ENCODE results near the gene RXRA.

Gene RXRA

DNA sequence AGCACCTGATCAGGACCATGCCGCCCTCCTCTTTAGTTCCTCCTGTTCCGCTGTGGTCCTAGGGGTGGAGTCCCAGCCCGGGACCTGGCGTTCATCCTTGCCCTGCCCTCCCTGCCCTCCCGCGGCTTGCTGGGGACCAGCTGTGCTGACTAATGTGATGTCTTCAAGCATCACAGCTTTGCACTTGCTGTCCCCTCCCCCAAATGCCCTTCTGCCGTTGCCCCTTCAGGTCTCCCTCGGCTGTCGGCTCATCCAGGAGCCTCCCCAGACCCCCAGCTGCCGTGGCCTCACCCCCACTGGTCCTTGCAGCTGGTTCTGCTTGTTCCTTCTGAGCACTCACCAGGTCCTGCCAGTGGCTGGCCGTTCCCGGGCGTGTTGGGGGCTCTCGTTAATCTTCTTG, 19.9 kb downstream of the RXRA start:
- Histone ChIP-seq H3K4me1 (ENCODE audit: control insufficient read depth, insufficient read depth, low read length) (no peaks in the 10 kb centered on the region), H3K36me3 (ENCODE audit: control insufficient read depth in 2 of 2, insufficient read depth in 1 of 2, low read length in 2 of 2) (no peaks in the 10 kb centered on the region), H3K4me3 (ENCODE audit: low read depth, low read length) (no peak overlapping the region), H3K9me3 (ENCODE audit: control insufficient read depth, insufficient read depth, low read depth, low read length) (no peaks in the 10 kb centered on the region), H3K27ac (ENCODE audit: extremely low read depth, low read depth, low read length) (no peak overlapping the region)
- ChIA-PET POLR2A (no interaction called here), CTCF (interaction anchor here (0.7 to 1.2 kb wide), 2 partner anchors 14 to 97 kb away, joined by 3 to 4 read pairs; no protein-coding TSS in a partner anchor)
- TF ChIP-seq, protein P1, sequence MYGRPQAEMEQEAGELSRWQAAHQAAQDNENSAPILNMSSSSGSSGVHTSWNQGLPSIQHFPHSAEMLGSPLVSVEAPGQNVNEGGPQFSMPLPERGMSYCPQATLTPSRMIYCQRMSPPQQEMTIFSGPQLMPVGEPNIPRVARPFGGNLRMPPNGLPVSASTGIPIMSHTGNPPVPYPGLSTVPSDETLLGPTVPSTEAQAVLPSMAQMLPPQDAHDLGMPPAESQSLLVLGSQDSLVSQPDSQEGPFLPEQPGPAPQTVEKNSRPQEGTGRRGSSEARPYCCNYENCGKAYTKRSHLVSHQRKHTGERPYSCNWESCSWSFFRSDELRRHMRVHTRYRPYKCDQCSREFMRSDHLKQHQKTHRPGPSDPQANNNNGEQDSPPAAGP (tag by site-specific recombination; IDR thresholded peaks at IDR 0.05) = 0 out of 2 replicates have a peak, but pooled peaks have one; percentile 26
- TF ChIP-seq YY2 (tag by site-specific recombination; IDR thresholded peaks at IDR 0.05) (no peak), ZNF521 (tag by site-specific recombination; IDR thresholded peaks at IDR 0.05) (no peak), ZNF629 (tag by site-specific recombination; IDR thresholded peaks at IDR 0.05) (no peak), ZNF37A (tag by site-specific recombination; IDR thresholded peaks at IDR 0.05) (no peak), ZNF624 (tag by site-specific recombination; IDR thresholded peaks at IDR 0.05) (no peak), ZIC2 (tag by site-specific recombination; IDR thresholded peaks at IDR 0.05) (peak; percentile 39; the same call in 1 of the 2 replicates), ZNF341 (tag by site-specific recombination; IDR thresholded peaks at IDR 0.05; ENCODE audit: low read depth) (peak; percentile 62; the same call in 1 of the 2 replicates), ZNF670 (tag by site-specific recombination; IDR thresholded peaks at IDR 0.05; ENCODE audit: low read depth) (no peak), WT1 (tag by site-specific recombination; IDR thresholded peaks at IDR 0.05) (no peak), OSR2 (tag by site-specific recombination; IDR thresholded peaks at IDR 0.05) (no peak), ZNF623 (tag by site-specific recombination; IDR thresholded peaks at IDR 0.05) (no peak), KLF9 (tag by site-specific recombination; IDR thresholded peaks at IDR 0.05; ENCODE audit: low read depth) (no peak), GLIS1 (tag by site-specific recombination; IDR thresholded peaks at IDR 0.05) (peak; percentile 58), SETDB1 (IDR thresholded peaks at IDR 0.05; ENCODE audit: insufficient read length, low read length) (no peak), ZSCAN23 (tag by site-specific recombination; IDR thresholded peaks at IDR 0.05) (no peak), MZF1 (tag by site-specific recombination; IDR thresholded peaks at IDR 0.05; ENCODE audit: borderline replicate concordance) (no peak), ZNF560 (tag by site-specific recombination; IDR thresholded peaks at IDR 0.05; ENCODE audit: borderline replicate concordance) (no peak), ZFP41 (tag by site-specific recombination; IDR thresholded peaks at IDR 0.05; ENCODE audit: borderline replicate concordance) (no peak), ZNF324 (tag by site-specific recombination; IDR thresholded peaks at IDR 0.05) (no peak), KLF1 (tag by site-specific recombination; IDR thresholded peaks at IDR 0.05) (0 out of 2 replicates have a peak, but pooled peaks have one; percentile 13), ZEB2 (tag by site-specific recombination; IDR thresholded peaks at IDR 0.05) (no peak), KLF7 (tag by site-specific recombination; IDR thresholded peaks at IDR 0.05; ENCODE audit: borderline replicate concordance) (no peak)
- TF ChIP-seq, protein P2, sequence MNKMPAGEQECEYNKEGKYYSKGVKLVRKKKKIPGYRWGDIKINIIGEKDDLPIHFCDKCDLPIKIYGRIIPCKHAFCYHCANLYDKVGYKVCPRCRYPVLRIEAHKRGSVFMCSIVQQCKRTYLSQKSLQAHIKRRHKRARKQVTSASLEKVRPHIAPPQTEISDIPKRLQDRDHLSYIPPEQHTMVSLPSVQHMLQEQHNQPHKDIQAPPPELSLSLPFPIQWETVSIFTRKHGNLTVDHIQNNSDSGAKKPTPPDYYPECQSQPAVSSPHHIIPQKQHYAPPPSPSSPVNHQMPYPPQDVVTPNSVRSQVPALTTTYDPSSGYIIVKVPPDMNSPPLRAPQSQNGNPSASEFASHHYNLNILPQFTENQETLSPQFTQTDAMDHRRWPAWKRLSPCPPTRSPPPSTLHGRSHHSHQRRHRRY (tag by site-specific recombination; IDR thresholded peaks at IDR 0.05) = no peak
- TF ChIP-seq, protein P3, sequence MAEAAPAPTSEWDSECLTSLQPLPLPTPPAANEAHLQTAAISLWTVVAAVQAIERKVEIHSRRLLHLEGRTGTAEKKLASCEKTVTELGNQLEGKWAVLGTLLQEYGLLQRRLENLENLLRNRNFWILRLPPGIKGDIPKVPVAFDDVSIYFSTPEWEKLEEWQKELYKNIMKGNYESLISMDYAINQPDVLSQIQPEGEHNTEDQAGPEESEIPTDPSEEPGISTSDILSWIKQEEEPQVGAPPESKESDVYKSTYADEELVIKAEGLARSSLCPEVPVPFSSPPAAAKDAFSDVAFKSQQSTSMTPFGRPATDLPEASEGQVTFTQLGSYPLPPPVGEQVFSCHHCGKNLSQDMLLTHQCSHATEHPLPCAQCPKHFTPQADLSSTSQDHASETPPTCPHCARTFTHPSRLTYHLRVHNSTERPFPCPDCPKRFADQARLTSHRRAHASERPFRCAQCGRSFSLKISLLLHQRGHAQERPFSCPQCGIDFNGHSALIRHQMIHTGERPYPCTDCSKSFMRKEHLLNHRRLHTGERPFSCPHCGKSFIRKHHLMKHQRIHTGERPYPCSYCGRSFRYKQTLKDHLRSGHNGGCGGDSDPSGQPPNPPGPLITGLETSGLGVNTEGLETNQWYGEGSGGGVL (tag by site-specific recombination; IDR thresholded peaks at IDR 0.05) = no peak

Measured in HEK293 (cell line).